SK-N-SH (cell line): Measurements from ENCODE around the gene NT5DC3.

Source experiments
- EZH2phosphoT487 ChIP-seq: fragments of 200-600 bp; sonication (generic); IDR thresholded peaks from 2 replicates; pipeline ENCODE4 v1.6.1; 2017; ENCODE audit warnings: low read depth, mixed run types, mild to moderate bottlenecking, antibody characterized with exemption, moderate library complexity, borderline replicate concordance
- JUND ChIP-seq: IDR thresholded peaks from 2 replicates; pipeline ENCODE4 v1.4.0; 2012
- POLR2AphosphoS5 ChIP-seq: IDR thresholded peaks from 2 replicates; pipeline ENCODE4 v1.6.1; 2012; ENCODE audit warnings: low read depth, low read length
- RAD21 ChIP-seq: IDR thresholded peaks from 2 replicates; pipeline ENCODE4 v1.6.1; 2012; ENCODE audit warnings: mild to moderate bottlenecking, low read length
- RXRA ChIP-seq: IDR thresholded peaks from 2 replicates; pipeline ENCODE4 v1.4.0; 2012; ENCODE audit warnings: low read depth, mild to moderate bottlenecking, borderline replicate concordance
- SIN3A ChIP-seq: IDR thresholded peaks from 2 replicates; pipeline ENCODE4 v1.6.1; 2012; ENCODE audit warnings: low read depth, mild to moderate bottlenecking, low read length, moderate library complexity, borderline replicate concordance
- TCF12 ChIP-seq: IDR thresholded peaks from 2 replicates; pipeline ENCODE4 v1.4.0; 2012
- TF ChIP-seq, protein P1 (sequence below): fragments of 200-600 bp; sonication (generic); IDR thresholded peaks from 2 replicates; pipeline ENCODE4 v1.6.1; 2017; ENCODE audit warnings: antibody characterized with exemption, mild to moderate bottlenecking, moderate library complexity
- TF ChIP-seq, protein P2 (sequence below): IDR thresholded peaks from 2 replicates; pipeline ENCODE4 v1.4.0; 2012; ENCODE audit warnings: low read depth
- TF ChIP-seq, protein P3 (sequence below): IDR thresholded peaks from 2 replicates; pipeline ENCODE4 v1.4.0; 2012; ENCODE audit warnings: low read depth, borderline replicate concordance
- TF ChIP-seq, protein P4 (sequence below): IDR thresholded peaks from 2 replicates; pipeline ENCODE4 v1.6.1; 2012; ENCODE audit warnings: mild to moderate bottlenecking, low read depth, low read length, moderate library complexity
- TF ChIP-seq, protein P5 (sequence below): fragments of 150-350 bp; IDR thresholded peaks from 2 replicates; pipeline ENCODE4 v1.6.1; 2017; ENCODE audit warnings: antibody characterized with exemption, low read length, low read depth, borderline replicate concordance

DNA sequence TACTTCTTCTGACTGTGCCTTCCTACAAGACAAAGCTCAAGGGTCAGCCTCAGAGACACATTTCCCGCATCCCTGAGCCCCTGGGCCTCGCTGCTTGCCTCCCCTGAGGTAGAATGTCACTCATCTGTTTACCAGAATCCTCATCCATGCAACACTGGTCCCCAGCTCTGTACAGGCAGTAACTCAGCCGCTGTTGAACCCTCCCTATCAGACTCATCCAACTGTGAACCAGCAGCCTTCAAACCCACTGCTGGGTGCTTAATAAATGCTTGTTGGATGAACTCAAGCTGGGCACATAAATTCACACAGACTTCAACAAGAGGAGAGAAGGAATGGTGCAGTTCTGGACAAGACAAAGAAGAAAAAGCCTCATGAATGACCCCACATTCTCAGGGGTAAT is 6.1 kb downstream of the NT5DC3 start:
- TF ChIP-seq, protein P1, sequence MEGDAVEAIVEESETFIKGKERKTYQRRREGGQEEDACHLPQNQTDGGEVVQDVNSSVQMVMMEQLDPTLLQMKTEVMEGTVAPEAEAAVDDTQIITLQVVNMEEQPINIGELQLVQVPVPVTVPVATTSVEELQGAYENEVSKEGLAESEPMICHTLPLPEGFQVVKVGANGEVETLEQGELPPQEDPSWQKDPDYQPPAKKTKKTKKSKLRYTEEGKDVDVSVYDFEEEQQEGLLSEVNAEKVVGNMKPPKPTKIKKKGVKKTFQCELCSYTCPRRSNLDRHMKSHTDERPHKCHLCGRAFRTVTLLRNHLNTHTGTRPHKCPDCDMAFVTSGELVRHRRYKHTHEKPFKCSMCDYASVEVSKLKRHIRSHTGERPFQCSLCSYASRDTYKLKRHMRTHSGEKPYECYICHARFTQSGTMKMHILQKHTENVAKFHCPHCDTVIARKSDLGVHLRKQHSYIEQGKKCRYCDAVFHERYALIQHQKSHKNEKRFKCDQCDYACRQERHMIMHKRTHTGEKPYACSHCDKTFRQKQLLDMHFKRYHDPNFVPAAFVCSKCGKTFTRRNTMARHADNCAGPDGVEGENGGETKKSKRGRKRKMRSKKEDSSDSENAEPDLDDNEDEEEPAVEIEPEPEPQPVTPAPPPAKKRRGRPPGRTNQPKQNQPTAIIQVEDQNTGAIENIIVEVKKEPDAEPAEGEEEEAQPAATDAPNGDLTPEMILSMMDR: no peak
- no peak for TF ChIP-seq TCF12
- no peak for TF ChIP-seq SIN3A
- no peak for TF ChIP-seq JUND
- TF ChIP-seq, protein P2, sequence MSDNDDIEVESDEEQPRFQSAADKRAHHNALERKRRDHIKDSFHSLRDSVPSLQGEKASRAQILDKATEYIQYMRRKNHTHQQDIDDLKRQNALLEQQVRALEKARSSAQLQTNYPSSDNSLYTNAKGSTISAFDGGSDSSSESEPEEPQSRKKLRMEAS: no peak
- no peak for TF ChIP-seq RXRA
- no peak for TF ChIP-seq RAD21
- no peak for TF ChIP-seq POLR2AphosphoS5
- TF ChIP-seq, protein P3, sequence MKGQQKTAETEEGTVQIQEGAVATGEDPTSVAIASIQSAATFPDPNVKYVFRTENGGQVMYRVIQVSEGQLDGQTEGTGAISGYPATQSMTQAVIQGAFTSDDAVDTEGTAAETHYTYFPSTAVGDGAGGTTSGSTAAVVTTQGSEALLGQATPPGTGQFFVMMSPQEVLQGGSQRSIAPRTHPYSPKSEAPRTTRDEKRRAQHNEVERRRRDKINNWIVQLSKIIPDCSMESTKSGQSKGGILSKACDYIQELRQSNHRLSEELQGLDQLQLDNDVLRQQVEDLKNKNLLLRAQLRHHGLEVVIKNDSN: no peak
- TF ChIP-seq, protein P4, sequence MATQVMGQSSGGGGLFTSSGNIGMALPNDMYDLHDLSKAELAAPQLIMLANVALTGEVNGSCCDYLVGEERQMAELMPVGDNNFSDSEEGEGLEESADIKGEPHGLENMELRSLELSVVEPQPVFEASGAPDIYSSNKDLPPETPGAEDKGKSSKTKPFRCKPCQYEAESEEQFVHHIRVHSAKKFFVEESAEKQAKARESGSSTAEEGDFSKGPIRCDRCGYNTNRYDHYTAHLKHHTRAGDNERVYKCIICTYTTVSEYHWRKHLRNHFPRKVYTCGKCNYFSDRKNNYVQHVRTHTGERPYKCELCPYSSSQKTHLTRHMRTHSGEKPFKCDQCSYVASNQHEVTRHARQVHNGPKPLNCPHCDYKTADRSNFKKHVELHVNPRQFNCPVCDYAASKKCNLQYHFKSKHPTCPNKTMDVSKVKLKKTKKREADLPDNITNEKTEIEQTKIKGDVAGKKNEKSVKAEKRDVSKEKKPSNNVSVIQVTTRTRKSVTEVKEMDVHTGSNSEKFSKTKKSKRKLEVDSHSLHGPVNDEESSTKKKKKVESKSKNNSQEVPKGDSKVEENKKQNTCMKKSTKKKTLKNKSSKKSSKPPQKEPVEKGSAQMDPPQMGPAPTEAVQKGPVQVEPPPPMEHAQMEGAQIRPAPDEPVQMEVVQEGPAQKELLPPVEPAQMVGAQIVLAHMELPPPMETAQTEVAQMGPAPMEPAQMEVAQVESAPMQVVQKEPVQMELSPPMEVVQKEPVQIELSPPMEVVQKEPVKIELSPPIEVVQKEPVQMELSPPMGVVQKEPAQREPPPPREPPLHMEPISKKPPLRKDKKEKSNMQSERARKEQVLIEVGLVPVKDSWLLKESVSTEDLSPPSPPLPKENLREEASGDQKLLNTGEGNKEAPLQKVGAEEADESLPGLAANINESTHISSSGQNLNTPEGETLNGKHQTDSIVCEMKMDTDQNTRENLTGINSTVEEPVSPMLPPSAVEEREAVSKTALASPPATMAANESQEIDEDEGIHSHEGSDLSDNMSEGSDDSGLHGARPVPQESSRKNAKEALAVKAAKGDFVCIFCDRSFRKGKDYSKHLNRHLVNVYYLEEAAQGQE: no peak
- TF ChIP-seq EZH2phosphoT487: no peak
- TF ChIP-seq, protein P5, sequence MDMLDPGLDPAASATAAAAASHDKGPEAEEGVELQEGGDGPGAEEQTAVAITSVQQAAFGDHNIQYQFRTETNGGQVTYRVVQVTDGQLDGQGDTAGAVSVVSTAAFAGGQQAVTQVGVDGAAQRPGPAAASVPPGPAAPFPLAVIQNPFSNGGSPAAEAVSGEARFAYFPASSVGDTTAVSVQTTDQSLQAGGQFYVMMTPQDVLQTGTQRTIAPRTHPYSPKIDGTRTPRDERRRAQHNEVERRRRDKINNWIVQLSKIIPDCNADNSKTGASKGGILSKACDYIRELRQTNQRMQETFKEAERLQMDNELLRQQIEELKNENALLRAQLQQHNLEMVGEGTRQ: no peak
